GM23338 (cell line): ENCODE measurements around the gene CCDC50.

Experiments used
- CREB1 ChIP-seq: fragments of 250-450 bp; sonication (Bioruptor Pico); IDR thresholded peaks from 2 replicates; pipeline ENCODE4 v1.5.0; 2020; ENCODE audit warnings: low read depth, mild to moderate bottlenecking, moderate library complexity
- EZH2 ChIP-seq: fragments of 200-600 bp; sonication (generic); IDR thresholded peaks from one replicate; pipeline ENCODE4 v1.8.0; 2017; ENCODE audit warnings: antibody characterized with exemption, mild to moderate bottlenecking, low read depth; ENCODE audit not compliant: unreplicated experiment
- EZH2phosphoT487 ChIP-seq: fragments of 200-600 bp; sonication (generic); IDR thresholded peaks from one replicate; pipeline ENCODE4 v1.8.1; 2018; ENCODE audit warnings: antibody characterized with exemption; ENCODE audit not compliant: unreplicated experiment
- JUNB ChIP-seq: IDR thresholded peaks from one replicate; pipeline ENCODE4 v1.6.1; 2016; ENCODE audit warnings: antibody characterized with exemption; ENCODE audit not compliant: unreplicated experiment
- POLR2AphosphoS5 ChIP-seq: IDR thresholded peaks from 2 replicates; pipeline ENCODE4 v1.6.1; 2016; ENCODE audit warnings: antibody characterized with exemption, low read depth
- TF ChIP-seq, protein P1 (sequence below), 2 experiments: fragments of 200-600 bp in 1 of 2; sonication (generic) in 1 of 2; conservative IDR thresholded peaks; 2 replicates each; pipeline versions ENCODE4 v1.5.1 to v1.6.1; 2016 to 2017; ENCODE audit warnings: antibody characterized with exemption in 2 of 2, low read depth in 2 of 2, mild to moderate bottlenecking in 2 of 2, moderate library complexity in 1 of 2

DNA sequence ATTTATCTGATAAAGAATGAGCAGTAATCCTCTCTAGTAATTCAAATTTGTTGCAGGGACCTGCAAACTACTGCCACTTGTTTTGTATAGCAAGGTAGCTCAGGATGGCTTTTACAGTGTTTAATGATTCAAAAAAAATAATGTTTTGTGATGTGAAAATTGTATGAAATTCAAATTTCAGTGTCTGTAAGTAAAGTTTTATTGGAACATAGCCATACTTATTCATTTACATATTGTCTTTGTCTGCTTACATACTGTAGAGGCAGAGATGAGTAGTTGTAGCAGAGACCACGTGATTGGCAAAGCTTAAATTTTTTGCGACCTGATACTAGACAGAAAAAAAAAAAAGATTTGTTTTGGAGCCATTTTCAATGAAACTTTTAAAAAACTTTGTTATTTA is 7.6 kb downstream of the CCDC50 start:
- TF ChIP-seq, protein P1, sequence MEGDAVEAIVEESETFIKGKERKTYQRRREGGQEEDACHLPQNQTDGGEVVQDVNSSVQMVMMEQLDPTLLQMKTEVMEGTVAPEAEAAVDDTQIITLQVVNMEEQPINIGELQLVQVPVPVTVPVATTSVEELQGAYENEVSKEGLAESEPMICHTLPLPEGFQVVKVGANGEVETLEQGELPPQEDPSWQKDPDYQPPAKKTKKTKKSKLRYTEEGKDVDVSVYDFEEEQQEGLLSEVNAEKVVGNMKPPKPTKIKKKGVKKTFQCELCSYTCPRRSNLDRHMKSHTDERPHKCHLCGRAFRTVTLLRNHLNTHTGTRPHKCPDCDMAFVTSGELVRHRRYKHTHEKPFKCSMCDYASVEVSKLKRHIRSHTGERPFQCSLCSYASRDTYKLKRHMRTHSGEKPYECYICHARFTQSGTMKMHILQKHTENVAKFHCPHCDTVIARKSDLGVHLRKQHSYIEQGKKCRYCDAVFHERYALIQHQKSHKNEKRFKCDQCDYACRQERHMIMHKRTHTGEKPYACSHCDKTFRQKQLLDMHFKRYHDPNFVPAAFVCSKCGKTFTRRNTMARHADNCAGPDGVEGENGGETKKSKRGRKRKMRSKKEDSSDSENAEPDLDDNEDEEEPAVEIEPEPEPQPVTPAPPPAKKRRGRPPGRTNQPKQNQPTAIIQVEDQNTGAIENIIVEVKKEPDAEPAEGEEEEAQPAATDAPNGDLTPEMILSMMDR (conservative IDR thresholded peaks at IDR 0.05; ENCODE audit: low read depth in 2 of 2): no peak
- no peak for TF ChIP-seq EZH2
- TF ChIP-seq EZH2phosphoT487: no peak
- no peak for TF ChIP-seq POLR2AphosphoS5
- TF ChIP-seq CREB1 (CRISPR knock-in tag): no peak
- no peak for TF ChIP-seq JUNB
